Endothelial cell of umbilical vein (primary cell): ENCODE data around the gene ZC2HC1C. TPM values are rescaled to one million over a fixed set of nuclear protein-coding genes. Genes with fewer than 3 reads are reported as not detected.

ENCODE experiments used
- BruUV-seq: library from RNA; stranded (reverse); fragments of 400-500 nt; replicated peaks from 2 replicates; lab custom pipeline; 2021; lab: Mats Ljungman, UMichigan
- CTCF ChIA-PET: fragments of 300-600, 350-600 bp; sonication (Branson Sonifier 250); formaldehyde crosslinking; loops from one replicate; lab custom pipeline; 2021; ENCODE audit warnings: antibody characterized with exemption, inconsistent platforms; lab: Charles Lee
- POLR2A ChIA-PET: fragments of 300-600, 350-600 bp; sonication (Branson Sonifier 250); formaldehyde crosslinking; loops from one replicate; lab custom pipeline; 2021; ENCODE audit warnings: antibody characterized with exemption, inconsistent platforms; lab: Charles Lee
- DNase-seq: peaks from one replicate; pipeline ENCODE4 v3.0.0-alpha.2; 2011; ENCODE audit warnings: low read depth, low spot score
- FAIRE-seq: peaks from 2 replicates; lab custom pipeline; 2011; peaks lifted over from hg19 to GRCh38; lab: Jason Lieb, UNC
- H2AFZ ChIP-seq: 2 replicates; pipeline ENCODE4 v1.6.0; 2012; ENCODE audit warnings: low read depth, low read length, control low read depth, inconsistent platforms
- H3K27ac ChIP-seq: 2 replicates; pipeline ENCODE4 v1.5.1; 2011; ENCODE audit warnings: low read depth, mild to moderate bottlenecking, control low read depth, low read length, moderate library complexity; ENCODE audit not compliant: insufficient read depth
- H3K27me3 ChIP-seq, 2 experiments: 2 replicates each; pipeline versions ENCODE4 v1.6.0 to v1.6.1; 2011; ENCODE audit warnings: low read length in 2 of 2, mixed read lengths in 1 of 2; ENCODE audit not compliant: control insufficient read depth in 2 of 2, insufficient read depth in 2 of 2
- H3K36me3 ChIP-seq, 2 experiments: 2 replicates in 1 of 2; 3 replicates in 1 of 2; pipeline ENCODE4 v1.5.1; 2011; ENCODE audit warnings: low read length in 2 of 2, mild to moderate bottlenecking in 1 of 2, moderate library complexity in 1 of 2; ENCODE audit not compliant: control insufficient read depth in 2 of 2, insufficient read depth in 2 of 2; ENCODE audit errors: extremely low read depth in 1 of 2
- H3K4me1 ChIP-seq: 3 replicates; pipeline ENCODE4 v1.5.1; 2011; ENCODE audit warnings: mild to moderate bottlenecking, low read length; ENCODE audit not compliant: control insufficient read depth, insufficient read depth; ENCODE audit errors: extremely low read depth
- H3K4me2 ChIP-seq: 2 replicates; pipeline ENCODE4 v1.6.1; 2011; ENCODE audit warnings: low read length, control low read depth, mixed read lengths; ENCODE audit not compliant: insufficient read depth
- H3K4me3 ChIP-seq, 3 experiments: fragments of 200-600 bp in 1 of 3; sonication (generic), shearing (Covaris generic) in 1 of 3; replicated peaks in 1 of 3; 2 replicates each; pipeline ENCODE4 v1.5.1; 2011 to 2016; ENCODE audit warnings: control low read depth in 3 of 3, low read length in 3 of 3, mild to moderate bottlenecking in 2 of 3, inconsistent platforms in 1 of 3, low read depth in 1 of 3, moderate library complexity in 1 of 3; ENCODE audit not compliant: insufficient read depth in 1 of 3
- H3K79me2 ChIP-seq: 2 replicates; pipeline ENCODE4 v1.6.0; 2012; ENCODE audit warnings: low read length, inconsistent platforms; ENCODE audit not compliant: control insufficient read depth, insufficient read depth
- H3K9ac ChIP-seq: replicated peaks from 2 replicates; pipeline ENCODE3; 2011; ENCODE audit warnings: low read length, control low read depth; ENCODE audit not compliant: insufficient read depth; ENCODE audit errors: extremely low read depth
- H3K9me1 ChIP-seq: replicated peaks from 3 replicates; pipeline ENCODE4 v1.6.0; 2011; ENCODE audit warnings: mild to moderate bottlenecking, low read length; ENCODE audit not compliant: control insufficient read depth, insufficient read depth; ENCODE audit errors: extremely low read depth
- H3K9me3 ChIP-seq: replicated peaks from 2 replicates; pipeline ENCODE4 v1.5.1; 2012; ENCODE audit warnings: low read length, inconsistent platforms; ENCODE audit not compliant: control insufficient read depth, insufficient read depth
- H4K20me1 ChIP-seq: replicated peaks from 2 replicates; pipeline ENCODE3; 2011; ENCODE audit warnings: mild to moderate bottlenecking, low read length; ENCODE audit not compliant: control insufficient read depth, insufficient read depth; ENCODE audit errors: extremely low read depth
- CTCF ChIP-seq, 2 donors: IDR thresholded peaks; 1 replicate in 1 of 2; 2 replicates in 1 of 2; pipeline ENCODE4 v1.5.1; 2011; ENCODE audit warnings: low read length in 2 of 2, mild to moderate bottlenecking in 2 of 2, moderate library complexity in 2 of 2, control low read depth in 1 of 2, inconsistent platforms in 1 of 2, low read depth in 1 of 2; ENCODE audit not compliant: insufficient read depth in 1 of 2; ENCODE audit errors: extremely low read depth in 1 of 2
- EZH2 ChIP-seq: IDR thresholded peaks from 2 replicates; pipeline ENCODE4 v1.6.1; 2012; ENCODE audit warnings: borderline replicate concordance, low read depth, mild to moderate bottlenecking, moderate library complexity, low read length, inconsistent platforms; ENCODE audit not compliant: severe bottlenecking
- FOS ChIP-seq: IDR thresholded peaks from 2 replicates; pipeline ENCODE4 v1.6.1; 2011; ENCODE audit warnings: mild to moderate bottlenecking, low read length, moderate library complexity, borderline replicate concordance; ENCODE audit not compliant: insufficient read depth
- GATA2 ChIP-seq: IDR thresholded peaks from 2 replicates; pipeline ENCODE4 v1.7.0; 2011; ENCODE audit warnings: low read depth, mild to moderate bottlenecking, moderate library complexity, mixed read lengths, low read length; ENCODE audit not compliant: insufficient read length, insufficient read depth
- JUN ChIP-seq: IDR thresholded peaks from 2 replicates; pipeline ENCODE4 v1.6.1; 2011; ENCODE audit warnings: borderline replicate concordance, low read depth; ENCODE audit not compliant: insufficient read length, insufficient read depth
- MAX ChIP-seq: IDR thresholded peaks from 2 replicates; pipeline ENCODE4 v1.6.1; 2011; ENCODE audit not compliant: insufficient read depth, insufficient read length
- MYC ChIP-seq: IDR thresholded peaks from one replicate; pipeline ENCODE4 v1.6.1; 2011; ENCODE audit warnings: mild to moderate bottlenecking, low read depth, low read length
- POLR2A ChIP-seq: IDR thresholded peaks from 2 replicates; pipeline ENCODE4 v1.6.1; 2012; ENCODE audit warnings: low read depth, mild to moderate bottlenecking, control low read depth, low read length
- dilution Hi-C: fragments of 300-500 bp; cut with MboI; formaldehyde crosslinking; loops from one replicate; pipeline ENCODE4 v1.15.0; 2019; ENCODE audit warnings: low sequenced_read_pairs; ENCODE audit not compliant: extremely low pct_ligation_motif_present
- intact Hi-C: fragments of 100-400 bp; cut with micrococcal nuclease; formaldehyde crosslinking; loops from one replicate; pipeline ENCODE4 v1.10.0; 2022
- polyA plus RNA-seq, 4 experiments: library from polyadenylated mRNA; depleted of rRNA in 3 of 4; stranded (reverse) in 3 of 4; unstranded in 1 of 4; fragments of >200 nt; gene quantifications; 2 replicates each; pipeline versions ENCODE4 v1.2.1 to v1.2.3, GENCODE V29; 2011 to 2012; ENCODE audit warnings: missing spikeins in 1 of 4
- total RNA-seq: library from RNA; stranded (reverse); gene quantifications from 2 replicates; pipeline ENCODE4 v1.2.3, GENCODE V29; 2021

Gene ZC2HC1C
- total and polyA plus RNA-seq, 2 donors (not counting 3 experiments of a cell fraction or from before 2014, with no cell fraction given), result 0.84 to 0.91 TPM

DNA sequence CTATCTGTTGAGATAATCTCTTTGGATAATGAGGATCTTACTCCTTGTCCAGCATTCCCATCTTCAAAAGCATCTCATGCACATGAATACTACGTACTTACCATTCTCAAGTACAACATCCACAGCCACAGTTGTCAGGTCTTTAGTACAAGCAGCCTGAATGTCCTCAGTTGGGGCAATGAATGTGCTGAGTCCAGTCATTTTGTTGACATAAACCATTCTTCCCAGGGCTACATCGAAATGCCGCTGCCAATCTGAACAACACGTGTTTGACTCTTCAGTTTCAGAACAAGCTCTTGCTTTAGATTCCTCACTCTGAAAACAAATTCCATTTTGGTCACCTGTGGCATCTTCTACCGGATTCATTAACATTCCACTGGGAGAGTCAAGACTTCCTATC, 23.2 kb upstream of the ZC2HC1C start:
- ChIA-PET CTCF (no interaction called here), POLR2A (no interaction called here)
- H3K4me3 ChIP-seq, result no peak overlapping the region
- H3K36me3 ChIP-seq, result no peaks in the 10 kb centered on the region
- no peak for FAIRE-seq
- H4K20me1 ChIP-seq, result no peaks in the 10 kb centered on the region
- dilution Hi-C loops (no loop called here), intact Hi-C loops (loop anchor here (2.0 kb wide), 1 partner anchor 19 kb away; the partner anchor contains the start of gene ACYP1)
- no peak for DNase-seq
- no TSS peak for BruUV-seq
- H3K9ac ChIP-seq, result no peak overlapping the region
- H2AFZ ChIP-seq, result no peak overlapping the region
- H3K4me2 ChIP-seq, result peak overlapping the region; percentile 6
- no peaks in the 10 kb centered on the region for H3K9me1 ChIP-seq
- TF ChIP-seq EZH2, result no peak
- TF ChIP-seq POLR2A, result no peak
- no peak for TF ChIP-seq FOS
- no peak for TF ChIP-seq MAX
- TF ChIP-seq CTCF (IDR thresholded peaks at IDR 0.05; ENCODE audit: extremely low read depth in 1 of 2, insufficient read depth in 1 of 2, low read depth in 1 of 2, low read length in 2 of 2), result no peak
- no peak for TF ChIP-seq JUN
- no peak for TF ChIP-seq MYC
- no peak for TF ChIP-seq GATA2
- H3K9me3 ChIP-seq, result no peaks in the 10 kb centered on the region
- peaks cover 7% of the 10 kb centered on the region for H3K79me2 ChIP-seq
- peaks cover 33% of the 10 kb centered on the region for H3K4me1 ChIP-seq
- no peaks in the 10 kb centered on the region for H3K27me3 ChIP-seq
- no peak overlapping the region for H3K27ac ChIP-seq
